Hypothalamus (tissue), 51 donors: ENCODE measurements around the gene SLC9A9.

Experiments used
- DNase-seq, 51 donors: peaks; one replicate each; lab custom pipeline; 2025; lab: John Stamatoyannopoulos, UW

The SLC9A9 gene

GRCh38 chr3:143375698-143376097 is 472.6 kb downstream of the SLC9A9 start:
- DNase-seq: no peak

- DNase-seq: no peak
Measured at GRCh38 chr3:143367171-143367570, 481.1 kb downstream of the SLC9A9 start.

- no peak for DNase-seq
Measured at GRCh38 chr3:143366672-143367071, 481.6 kb downstream of the SLC9A9 start.

- no peak for DNase-seq
Measured at GRCh38 chr3:143363949-143364348, 484.3 kb downstream of the SLC9A9 start.

GRCh38 chr3:143363276-143363675 is 485.0 kb downstream of the SLC9A9 start:
- DNase-seq: no peak

GRCh38 chr3:143362115-143362991 is 485.9 kb downstream of the SLC9A9 start:
- no peak for DNase-seq

GRCh38 chr3:143361589-143361988 is 486.7 kb downstream of the SLC9A9 start:
- no peak for DNase-seq

GRCh38 chr3:143360244-143360643 is 488.0 kb downstream of the SLC9A9 start:
- peak in 1 of 51 donors; percentile 25 for DNase-seq

- no peak for DNase-seq
Measured at GRCh38 chr3:143358793-143359491, 489.3 kb downstream of the SLC9A9 start.

- no peak for DNase-seq
Measured at GRCh38 chr3:143358155-143358792, 490.0 kb downstream of the SLC9A9 start.

- peak in 1 of 51 donors; percentile 22 for DNase-seq
Measured at GRCh38 chr3:143357700-143358099, 490.6 kb downstream of the SLC9A9 start.

- no peak for DNase-seq
Measured at GRCh38 chr3:143356839-143357238, 491.4 kb downstream of the SLC9A9 start.

- DNase-seq: no peak
Measured at GRCh38 chr3:143354342-143354741, 493.9 kb downstream of the SLC9A9 start.

GRCh38 chr3:143352850-143353550 is 495.3 kb downstream of the SLC9A9 start:
- no peak for DNase-seq

GRCh38 chr3:143351895-143352608 is 496.2 kb downstream of the SLC9A9 start:
- DNase-seq: no peak

DNA sequence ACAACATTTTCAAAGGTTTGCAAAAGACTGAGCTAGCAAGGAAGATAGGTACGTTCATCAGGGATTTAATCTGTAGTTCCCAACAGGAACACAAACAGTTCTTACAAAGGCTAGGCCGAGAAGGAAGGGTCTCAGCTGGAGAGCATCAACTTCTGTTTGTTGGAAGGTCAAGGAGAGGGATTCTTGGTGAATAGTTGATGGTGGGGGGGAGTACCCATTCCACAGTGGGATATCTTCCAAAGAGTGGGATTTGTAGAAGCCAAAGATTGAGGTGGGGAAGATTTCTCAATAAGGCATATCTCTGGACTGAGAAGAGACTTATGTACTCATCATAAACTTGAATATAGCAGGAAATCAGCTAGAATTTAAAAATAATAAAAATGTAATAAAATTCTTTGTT is 496.9 kb downstream of the SLC9A9 start:
- no peak for DNase-seq

- no peak for DNase-seq
Measured at GRCh38 chr3:143349455-143349854, 498.8 kb downstream of the SLC9A9 start.

DNA sequence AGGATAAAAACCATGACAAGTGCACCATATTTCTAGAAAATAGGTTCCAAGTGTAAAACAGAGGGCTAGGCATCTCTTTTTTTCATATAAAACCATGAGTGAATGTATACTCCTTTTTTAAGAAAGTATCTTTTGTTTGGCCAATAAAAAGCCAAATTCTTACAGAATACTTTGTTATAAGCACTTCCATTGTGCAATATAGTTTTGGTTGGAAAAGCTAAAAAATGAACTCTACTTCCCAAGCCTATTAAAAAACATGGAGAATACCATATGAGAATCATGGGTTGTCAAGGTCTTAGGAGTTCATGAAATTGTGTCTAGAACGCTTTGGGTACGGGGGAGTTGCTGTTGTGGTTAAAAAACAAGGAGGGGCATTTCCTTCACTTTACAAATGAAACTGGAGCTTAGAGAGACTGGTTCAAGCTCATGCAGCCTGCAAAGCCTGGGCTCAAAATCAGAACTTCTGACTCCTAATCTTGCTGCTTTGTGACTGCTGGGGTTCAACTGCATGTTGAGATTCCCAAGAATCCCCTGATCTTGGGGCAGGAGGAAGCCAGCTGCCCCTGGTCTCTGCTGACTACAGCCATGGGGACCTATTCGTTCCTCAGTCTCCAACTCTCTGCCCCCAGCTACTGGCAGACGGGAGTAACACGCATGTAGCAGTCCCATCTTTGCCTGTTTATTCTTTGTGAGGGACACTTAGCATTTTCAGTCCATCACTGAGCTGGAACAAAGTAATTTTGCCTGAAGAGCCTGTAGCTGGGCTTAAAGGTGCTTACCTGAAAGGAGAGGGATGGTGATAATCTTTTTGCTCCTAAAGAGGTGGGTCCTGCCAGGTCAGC is 499.6 kb downstream of the SLC9A9 start:
- no peak for DNase-seq

GRCh38 chr3:143344516-143345165 is 503.6 kb downstream of the SLC9A9 start:
- no peak for DNase-seq
